ENCODE measurements around the gene SLC25A2.

DNA sequence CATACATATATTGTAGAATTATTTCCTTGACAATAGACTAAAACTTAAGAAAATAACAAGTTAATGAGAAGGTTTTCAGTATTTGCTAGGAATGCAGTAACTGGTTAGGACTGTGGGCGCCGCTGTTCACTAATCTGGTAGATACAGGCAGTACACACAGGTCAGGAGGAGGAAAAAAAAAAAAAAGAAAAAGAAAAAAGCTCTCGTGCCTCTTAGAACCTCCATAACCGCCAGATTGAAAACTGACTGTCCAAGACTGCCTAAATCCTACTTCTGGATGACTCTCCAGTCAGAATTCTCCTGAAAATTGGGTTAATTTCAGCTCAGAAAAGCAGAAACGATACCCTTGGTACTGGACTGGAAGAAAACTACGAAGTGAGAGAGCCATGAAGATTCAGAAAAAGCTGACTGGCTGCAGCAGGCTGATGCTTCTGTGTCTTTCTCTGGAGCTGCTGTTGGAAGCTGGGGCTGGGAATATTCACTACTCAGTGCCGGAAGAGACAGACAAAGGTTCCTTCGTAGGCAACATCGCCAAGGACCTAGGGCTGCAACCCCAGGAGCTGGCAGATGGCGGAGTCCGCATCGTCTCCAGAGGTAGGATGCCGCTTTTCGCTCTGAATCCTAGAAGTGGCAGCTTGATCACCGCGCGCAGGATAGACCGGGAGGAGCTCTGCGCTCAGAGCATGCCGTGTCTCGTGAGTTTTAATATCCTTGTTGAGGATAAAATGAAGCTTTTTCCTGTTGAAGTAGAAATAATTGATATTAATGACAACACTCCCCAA is 26.6 kb upstream of the SLC25A2 start, which contains the start of gene PCDHGA1:
- TF ChIP-seq, protein P1, sequence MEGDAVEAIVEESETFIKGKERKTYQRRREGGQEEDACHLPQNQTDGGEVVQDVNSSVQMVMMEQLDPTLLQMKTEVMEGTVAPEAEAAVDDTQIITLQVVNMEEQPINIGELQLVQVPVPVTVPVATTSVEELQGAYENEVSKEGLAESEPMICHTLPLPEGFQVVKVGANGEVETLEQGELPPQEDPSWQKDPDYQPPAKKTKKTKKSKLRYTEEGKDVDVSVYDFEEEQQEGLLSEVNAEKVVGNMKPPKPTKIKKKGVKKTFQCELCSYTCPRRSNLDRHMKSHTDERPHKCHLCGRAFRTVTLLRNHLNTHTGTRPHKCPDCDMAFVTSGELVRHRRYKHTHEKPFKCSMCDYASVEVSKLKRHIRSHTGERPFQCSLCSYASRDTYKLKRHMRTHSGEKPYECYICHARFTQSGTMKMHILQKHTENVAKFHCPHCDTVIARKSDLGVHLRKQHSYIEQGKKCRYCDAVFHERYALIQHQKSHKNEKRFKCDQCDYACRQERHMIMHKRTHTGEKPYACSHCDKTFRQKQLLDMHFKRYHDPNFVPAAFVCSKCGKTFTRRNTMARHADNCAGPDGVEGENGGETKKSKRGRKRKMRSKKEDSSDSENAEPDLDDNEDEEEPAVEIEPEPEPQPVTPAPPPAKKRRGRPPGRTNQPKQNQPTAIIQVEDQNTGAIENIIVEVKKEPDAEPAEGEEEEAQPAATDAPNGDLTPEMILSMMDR (conservative IDR thresholded peaks at IDR 0.05) = peak; percentile 66; the same call in 1 of the 2 replicates
- TF ChIP-seq EZH2 (IDR thresholded peaks at IDR 0.05; ENCODE audit: low read depth) = no peak

All from PC-9 (cell line).